SK-N-SH treated with all-trans-retinoic acid at 6 μM for 48 hours (cell line): Measurements from ENCODE around the gene ZFAND3.
A peak's percentile ranks its signal among the peaks of the same experiment; 100 is the strongest.

ENCODE experiments used
- ATAC-seq: fragments of 200-7000 bp; cut with Tn5 transposase; 3 replicates; pipeline ENCODE4 v1.9.1; 2020; ENCODE audit warnings: mild to moderate bottlenecking, moderate library complexity
- ARNTL ChIP-seq: fragments of 450-650 bp; formaldehyde crosslinking; IDR thresholded peaks from 2 replicates; pipeline ENCODE4 v1.5.0; 2020; ENCODE audit warnings: low read depth, mild to moderate bottlenecking, moderate library complexity, borderline replicate concordance
- BACH2 ChIP-seq: fragments of 250-450 bp; sonication (Bioruptor Pico); IDR thresholded peaks from 2 replicates; pipeline ENCODE4 v1.9.0; 2021; ENCODE audit warnings: mild to moderate bottlenecking, borderline replicate concordance
- CREB5 ChIP-seq: fragments of 250-450 bp; sonication (Bioruptor Pico); IDR thresholded peaks from 2 replicates; pipeline ENCODE4 v1.5.1; 2020; ENCODE audit warnings: low read depth, mild to moderate bottlenecking, moderate library complexity
- CSDC2 ChIP-seq: fragments of 250-450 bp; sonication (Bioruptor Pico); IDR thresholded peaks from 2 replicates; pipeline ENCODE4 v1.5.0; 2020; ENCODE audit warnings: mild to moderate bottlenecking, moderate library complexity
- ESRRG ChIP-seq: fragments of 250-450 bp; sonication (Bioruptor Pico); IDR thresholded peaks from 2 replicates; pipeline ENCODE4 v1.6.1; 2021; ENCODE audit warnings: mild to moderate bottlenecking
- GLIS3 ChIP-seq: fragments of 250-450 bp; sonication (Bioruptor Pico); IDR thresholded peaks from 2 replicates; pipeline ENCODE4 v1.5.0; 2020; ENCODE audit warnings: mild to moderate bottlenecking, moderate library complexity
- ISL1 ChIP-seq: fragments of 250-450 bp; sonication (Bioruptor Pico); IDR thresholded peaks from 2 replicates; pipeline ENCODE4 v2.1.2; 2022; ENCODE audit warnings: mild to moderate bottlenecking, moderate library complexity
- OSR1 ChIP-seq: fragments of 250-450 bp; sonication (Bioruptor Pico); IDR thresholded peaks from 2 replicates; pipeline ENCODE4 v1.8.0; 2022; ENCODE audit warnings: moderate library complexity, mild to moderate bottlenecking, inconsistent platforms
- PATZ1 ChIP-seq: fragments of 250-450 bp; sonication (Bioruptor Pico); IDR thresholded peaks from 2 replicates; pipeline ENCODE4 v1.8.0; 2020; ENCODE audit warnings: mild to moderate bottlenecking, moderate library complexity, borderline replicate concordance
- POU6F1 ChIP-seq: fragments of 250-450 bp; sonication (Bioruptor Pico); IDR thresholded peaks from 2 replicates; pipeline ENCODE4 v1.8.0; 2021; ENCODE audit warnings: low read depth, mild to moderate bottlenecking, moderate library complexity, borderline replicate concordance
- PPARA ChIP-seq: fragments of 250-450 bp; sonication (Bioruptor Pico); IDR thresholded peaks from 2 replicates; pipeline ENCODE4 v1.5.0; 2020; ENCODE audit warnings: mild to moderate bottlenecking, borderline replicate concordance
- SNAI2 ChIP-seq: fragments of 250-450 bp; sonication (Bioruptor Pico); IDR thresholded peaks from 2 replicates; pipeline ENCODE4 v1.5.0; 2020; ENCODE audit warnings: mild to moderate bottlenecking, moderate library complexity
- TCF4 ChIP-seq: fragments of 250-450 bp; sonication (Bioruptor Pico); IDR thresholded peaks from 2 replicates; pipeline ENCODE4 v1.8.0; 2021; ENCODE audit warnings: mild to moderate bottlenecking, moderate library complexity, borderline replicate concordance
- TOX ChIP-seq: fragments of 250-450 bp; sonication (Bioruptor Pico); IDR thresholded peaks from 2 replicates; pipeline ENCODE4 v1.8.0; 2021; ENCODE audit warnings: mild to moderate bottlenecking, moderate library complexity, borderline replicate concordance
- ZC3H10 ChIP-seq: fragments of 250-450 bp; sonication (Bioruptor Pico); IDR thresholded peaks from 2 replicates; pipeline ENCODE4 v1.5.1; 2021; ENCODE audit warnings: mild to moderate bottlenecking, moderate library complexity
- ZFP3 ChIP-seq: fragments of 250-450 bp; sonication (Bioruptor Pico); IDR thresholded peaks from 2 replicates; pipeline ENCODE4 v1.5.0; 2020; ENCODE audit warnings: mild to moderate bottlenecking, moderate library complexity
- ZFP30 ChIP-seq: fragments of 450-650 bp; formaldehyde crosslinking; IDR thresholded peaks from 2 replicates; pipeline ENCODE4 v1.5.0; 2022; ENCODE audit warnings: mild to moderate bottlenecking, moderate library complexity
- ZNF565 ChIP-seq: fragments of 450-650 bp; formaldehyde crosslinking; conservative IDR thresholded peaks from 2 replicates; pipeline ENCODE4 v1.5.0; 2020; ENCODE audit warnings: low read depth, mild to moderate bottlenecking, moderate library complexity
- ZNF70 ChIP-seq: fragments of 450-650 bp; formaldehyde crosslinking; IDR thresholded peaks from 2 replicates; pipeline ENCODE4 v1.5.0; 2020; ENCODE audit warnings: mild to moderate bottlenecking, moderate library complexity
- ZNF8 ChIP-seq: fragments of 450-650 bp; formaldehyde crosslinking; IDR thresholded peaks from 2 replicates; pipeline ENCODE4 v1.5.0; 2020; ENCODE audit warnings: mild to moderate bottlenecking, moderate library complexity

ZFAND3 gene

GRCh38 chr6:37819177-37819801 is at the start of gene ZFAND3:
Gene ZFAND3, plus strand, starts transcription at chr6:37819727. Its CDS starts 219 bp downstream, at chr6:37819946.
- TF ChIP-seq ZNF70 (CRISPR knock-in tag) (no peak), ISL1 (CRISPR knock-in tag) (no peak), ESRRG (no peak), PPARA (CRISPR knock-in tag) (no peak), GLIS3 (no peak), SNAI2 (CRISPR knock-in tag) (no peak), ZC3H10 (CRISPR knock-in tag) (no peak), TOX (CRISPR knock-in tag) (no peak), ZFP30 (CRISPR knock-in tag) (no peak), ZFP3 (no peak), PATZ1 (no peak)
- peak; percentile 92 for ATAC-seq

- ATAC-seq: no peak
- TF ChIP-seq ZNF70 (CRISPR knock-in tag): no peak
Measured at GRCh38 chr6:37774028-37774680, 45.4 kb upstream of the ZFAND3 start.

- no peak for TF ChIP-seq CSDC2 (CRISPR knock-in tag)
- no peak for TF ChIP-seq SNAI2 (CRISPR knock-in tag)
- no peak for TF ChIP-seq POU6F1 (CRISPR knock-in tag)
- TF ChIP-seq ZC3H10 (CRISPR knock-in tag): no peak
- no peak for TF ChIP-seq PPARA (CRISPR knock-in tag)
- no peak for TF ChIP-seq CREB5
- TF ChIP-seq ZNF70 (CRISPR knock-in tag): no peak
- no peak for TF ChIP-seq BACH2 (CRISPR knock-in tag)
- TF ChIP-seq TCF4 (CRISPR knock-in tag): no peak
- TF ChIP-seq, all 23 proteins: peak for 0
- no peak for ATAC-seq
Measured at GRCh38 chr6:37776566-37776965, 43.0 kb upstream of the ZFAND3 start.

- TF ChIP-seq ZNF565 (CRISPR knock-in tag): no peak
- no peak for ATAC-seq
Measured at GRCh38 chr6:37777272-37777834, 42.2 kb upstream of the ZFAND3 start.

GRCh38 chr6:37779111-37779800 is 40.3 kb upstream of the ZFAND3 start:
- ATAC-seq: peak; percentile 50
- TF ChIP-seq CREB5: no peak
- no peak for TF ChIP-seq ZNF70 (CRISPR knock-in tag)
- TF ChIP-seq POU6F1 (CRISPR knock-in tag): no peak
- no peak for TF ChIP-seq ARNTL (CRISPR knock-in tag)
- no peak for TF ChIP-seq TOX (CRISPR knock-in tag)
- TF ChIP-seq CSDC2 (CRISPR knock-in tag): no peak
- no peak for TF ChIP-seq OSR1 (CRISPR knock-in tag)
- no peak for TF ChIP-seq ESRRG
- TF ChIP-seq PPARA (CRISPR knock-in tag): no peak
- TF ChIP-seq BACH2 (CRISPR knock-in tag): no peak
- no peak for TF ChIP-seq PATZ1
- TF ChIP-seq ZFP3: no peak
- TF ChIP-seq ZNF8: no peak
- no peak for TF ChIP-seq ZC3H10 (CRISPR knock-in tag)
- TF ChIP-seq ZNF565 (CRISPR knock-in tag): no peak
